ENCODE measurements around the gene HP. TPM values are rescaled to one million over a fixed set of nuclear protein-coding genes. Genes with fewer than 3 reads are reported as not detected.
"Not testable (repeated sequence)": the region's sequence is repeated elsewhere in the genome, so short reads cannot be mapped to it uniquely, and the experiment has no call there.

HP gene
- total RNA-seq, 1 experiment from 2014 or later, result 18.1 TPM

DNA sequence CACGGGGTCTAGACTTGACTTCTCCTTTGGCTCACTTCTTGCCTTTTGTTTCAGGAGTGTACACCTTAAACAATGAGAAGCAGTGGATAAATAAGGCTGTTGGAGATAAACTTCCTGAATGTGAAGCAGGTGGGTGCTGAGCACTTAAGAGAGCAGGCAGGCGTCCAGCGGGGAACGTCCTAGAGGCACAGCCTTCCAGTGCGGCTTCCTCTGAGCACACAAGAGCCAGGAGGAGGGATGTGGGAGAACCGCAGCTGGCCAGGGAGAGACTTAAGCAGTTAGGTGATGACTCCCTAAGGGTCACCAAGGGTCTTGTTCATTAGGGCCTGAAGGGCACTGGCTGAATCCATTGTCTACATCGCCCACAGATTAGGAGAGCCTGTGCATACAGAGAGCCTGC lies 4.8 kb downstream of the HP start:
- peaks cover 12% of the 10 kb centered on the region for H3K27me3 ChIP-seq (ENCODE audit: insufficient read depth, low read length)
- intact Hi-C loops (cut with micrococcal nuclease); H4K20me1 ChIP-seq (ENCODE audit: insufficient read depth); H3K9me3 ChIP-seq (ENCODE audit: control insufficient read depth in 1 of 2, insufficient read depth in 1 of 2, low read depth in 1 of 2, low read length in 2 of 2); POLR2A ChIA-PET; BruUV-seq (replicated peaks); ATAC-seq; RAD21 ChIA-PET (ENCODE audit: low non-redundant PET in 1 of 2, low total read pairs in 2 of 2, uncharacterized antibody in 2 of 2, unreplicated experiment in 2 of 2); H3K9me2 ChIP-seq (ENCODE audit: insufficient read depth); H3K4me3 ChIP-seq (replicated peaks in 1 of 2; ENCODE audit: low read depth in 1 of 2, low read length in 2 of 2); DNase-seq (ENCODE audit: low read depth, low spot score); H3K36me3 ChIP-seq (ENCODE audit: control insufficient read depth in 1 of 2, insufficient read depth in 2 of 2, low read length in 2 of 2); H3K79me2 ChIP-seq (ENCODE audit: insufficient read depth, low read length); H2AFZ ChIP-seq (ENCODE audit: low read depth, low read length, poor library complexity, severe bottlenecking); H3K9ac ChIP-seq (ENCODE audit: low read length); H3K27ac ChIP-seq (ENCODE audit: low read depth, low read length); CTCF ChIA-PET; H3K4me2 ChIP-seq (ENCODE audit: low read length); H3K4me1 ChIP-seq (ENCODE audit: control insufficient read depth in 1 of 2, insufficient read depth in 2 of 2, low read length in 2 of 2): not testable (repeated sequence)

DNA sequence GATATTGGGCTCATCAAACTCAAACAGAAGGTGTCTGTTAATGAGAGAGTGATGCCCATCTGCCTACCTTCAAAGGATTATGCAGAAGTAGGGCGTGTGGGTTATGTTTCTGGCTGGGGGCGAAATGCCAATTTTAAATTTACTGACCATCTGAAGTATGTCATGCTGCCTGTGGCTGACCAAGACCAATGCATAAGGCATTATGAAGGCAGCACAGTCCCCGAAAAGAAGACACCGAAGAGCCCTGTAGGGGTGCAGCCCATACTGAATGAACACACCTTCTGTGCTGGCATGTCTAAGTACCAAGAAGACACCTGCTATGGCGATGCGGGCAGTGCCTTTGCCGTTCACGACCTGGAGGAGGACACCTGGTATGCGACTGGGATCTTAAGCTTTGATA lies 6.1 kb downstream of the HP start:
- Histone ChIP-seq H3K4me1 (ENCODE audit: control insufficient read depth in 1 of 2, insufficient read depth in 2 of 2, low read length in 2 of 2) (no peaks in the 10 kb centered on the region), H3K9me2 (ENCODE audit: insufficient read depth) (no peaks in the 10 kb centered on the region), H3K9ac (ENCODE audit: low read length) (no peak overlapping the region), H3K36me3 (ENCODE audit: control insufficient read depth in 1 of 2, insufficient read depth in 2 of 2, low read length in 2 of 2) (no peaks in the 10 kb centered on the region), H3K27ac (ENCODE audit: low read depth, low read length) (no peak overlapping the region), H3K79me2 (ENCODE audit: insufficient read depth, low read length) (no peaks in the 10 kb centered on the region), H4K20me1 (ENCODE audit: insufficient read depth) (no peaks in the 10 kb centered on the region), H3K9me3 (ENCODE audit: control insufficient read depth in 1 of 2, insufficient read depth in 1 of 2, low read depth in 1 of 2, low read length in 2 of 2) (no peaks in the 10 kb centered on the region), H2AFZ (ENCODE audit: low read depth, low read length, poor library complexity, severe bottlenecking) (no peak overlapping the region), H3K4me3 (replicated peaks in 1 of 2; ENCODE audit: low read depth in 1 of 2, low read length in 2 of 2) (no peak overlapping the region), H3K27me3 (ENCODE audit: insufficient read depth, low read length) (peaks cover 13% of the 10 kb centered on the region), H3K4me2 (ENCODE audit: low read length) (no peak overlapping the region)
- no peak for TF ChIP-seq EZH2 (IDR thresholded peaks at IDR 0.05)
- DNase-seq (ENCODE audit: low read depth, low spot score) (no peak), ATAC-seq (no peak)
- BruUV-seq (replicated peaks), result no TSS peak
- ChIA-PET RAD21 (ENCODE audit: low non-redundant PET in 1 of 2, low total read pairs in 2 of 2, uncharacterized antibody in 2 of 2, unreplicated experiment in 2 of 2) (no interaction called here), POLR2A (no interaction called here), CTCF (no interaction called here)
- intact Hi-C loops (cut with micrococcal nuclease), result no loop called here

DNA sequence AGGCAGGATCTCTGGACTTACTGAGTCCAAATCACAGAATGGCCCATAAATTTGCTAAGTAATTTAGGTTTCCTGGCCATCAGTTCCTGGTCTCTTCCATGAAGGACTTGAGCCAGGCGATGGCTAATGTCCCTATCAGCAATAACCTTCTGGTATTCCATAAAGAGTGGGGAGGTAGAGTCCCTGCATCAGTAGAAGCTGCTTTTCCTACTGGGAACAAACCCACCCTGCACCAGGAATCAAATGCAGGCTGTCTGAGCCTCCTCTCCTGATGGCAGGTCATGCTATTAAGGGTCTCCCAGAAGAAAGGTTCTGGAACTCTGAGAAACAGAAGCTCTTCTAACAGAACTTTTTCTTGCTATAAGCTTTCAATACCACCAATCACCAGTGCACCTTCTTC lies 7.3 kb downstream of the HP start:
- no peak for ATAC-seq
- POLR2A ChIA-PET, result no interaction called here
- TF ChIP-seq EZH2 (IDR thresholded peaks at IDR 0.05) (no peak), ZNF274 (IDR thresholded peaks at IDR 0.05; ENCODE audit: low read depth, low read length) (no peak), EZH2phosphoT487 (IDR thresholded peaks at IDR 0.05; ENCODE audit: borderline replicate concordance) (no peak), SP1 (IDR thresholded peaks at IDR 0.05; ENCODE audit: low read depth) (no peak), CEBPB (IDR thresholded peaks at IDR 0.05; ENCODE audit: low read depth) (no peak), RAD21 (IDR thresholded peaks at IDR 0.05; ENCODE audit: low read depth) (no peak), TCF7L2 (IDR thresholded peaks at IDR 0.05; ENCODE audit: borderline replicate concordance, extremely low read depth, insufficient read depth, insufficient read length) (no peak), SRF (IDR thresholded peaks at IDR 0.05; ENCODE audit: low read depth) (no peak), POLR2AphosphoS5 (IDR thresholded peaks at IDR 0.05; ENCODE audit: low read depth, low read length) (no peak)
- TF ChIP-seq, protein P1, sequence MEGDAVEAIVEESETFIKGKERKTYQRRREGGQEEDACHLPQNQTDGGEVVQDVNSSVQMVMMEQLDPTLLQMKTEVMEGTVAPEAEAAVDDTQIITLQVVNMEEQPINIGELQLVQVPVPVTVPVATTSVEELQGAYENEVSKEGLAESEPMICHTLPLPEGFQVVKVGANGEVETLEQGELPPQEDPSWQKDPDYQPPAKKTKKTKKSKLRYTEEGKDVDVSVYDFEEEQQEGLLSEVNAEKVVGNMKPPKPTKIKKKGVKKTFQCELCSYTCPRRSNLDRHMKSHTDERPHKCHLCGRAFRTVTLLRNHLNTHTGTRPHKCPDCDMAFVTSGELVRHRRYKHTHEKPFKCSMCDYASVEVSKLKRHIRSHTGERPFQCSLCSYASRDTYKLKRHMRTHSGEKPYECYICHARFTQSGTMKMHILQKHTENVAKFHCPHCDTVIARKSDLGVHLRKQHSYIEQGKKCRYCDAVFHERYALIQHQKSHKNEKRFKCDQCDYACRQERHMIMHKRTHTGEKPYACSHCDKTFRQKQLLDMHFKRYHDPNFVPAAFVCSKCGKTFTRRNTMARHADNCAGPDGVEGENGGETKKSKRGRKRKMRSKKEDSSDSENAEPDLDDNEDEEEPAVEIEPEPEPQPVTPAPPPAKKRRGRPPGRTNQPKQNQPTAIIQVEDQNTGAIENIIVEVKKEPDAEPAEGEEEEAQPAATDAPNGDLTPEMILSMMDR (IDR thresholded peaks at IDR 0.05 in 2 of 3, conservative IDR thresholded peaks at IDR 0.05 in 1 of 3; ENCODE audit: borderline replicate concordance in 1 of 3, insufficient read depth in 1 of 3, low read depth in 2 of 3, low read length in 2 of 3), result no peak
- TF ChIP-seq, protein P2, sequence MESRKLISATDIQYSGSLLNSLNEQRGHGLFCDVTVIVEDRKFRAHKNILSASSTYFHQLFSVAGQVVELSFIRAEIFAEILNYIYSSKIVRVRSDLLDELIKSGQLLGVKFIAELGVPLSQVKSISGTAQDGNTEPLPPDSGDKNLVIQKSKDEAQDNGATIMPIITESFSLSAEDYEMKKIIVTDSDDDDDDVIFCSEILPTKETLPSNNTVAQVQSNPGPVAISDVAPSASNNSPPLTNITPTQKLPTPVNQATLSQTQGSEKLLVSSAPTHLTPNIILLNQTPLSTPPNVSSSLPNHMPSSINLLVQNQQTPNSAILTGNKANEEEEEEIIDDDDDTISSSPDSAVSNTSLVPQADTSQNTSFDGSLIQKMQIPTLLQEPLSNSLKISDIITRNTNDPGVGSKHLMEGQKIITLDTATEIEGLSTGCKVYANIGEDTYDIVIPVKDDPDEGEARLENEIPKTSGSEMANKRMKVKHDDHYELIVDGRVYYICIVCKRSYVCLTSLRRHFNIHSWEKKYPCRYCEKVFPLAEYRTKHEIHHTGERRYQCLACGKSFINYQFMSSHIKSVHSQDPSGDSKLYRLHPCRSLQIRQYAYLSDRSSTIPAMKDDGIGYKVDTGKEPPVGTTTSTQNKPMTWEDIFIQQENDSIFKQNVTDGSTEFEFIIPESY (IDR thresholded peaks at IDR 0.05; ENCODE audit: extremely low read depth, insufficient replicate concordance, low read length), result no peak

More for the DNA sequence above, 7.3 kb downstream of the HP start:
- Histone ChIP-seq H3K4me2 (ENCODE audit: low read length) (no peak overlapping the region), H3K4me3 (replicated peaks in 1 of 2; ENCODE audit: low read depth in 1 of 2, low read length in 2 of 2) (no peak overlapping the region), H4K20me1 (ENCODE audit: insufficient read depth) (no peaks in the 10 kb centered on the region), H3K9ac (ENCODE audit: low read length) (no peak overlapping the region), H3K36me3 (ENCODE audit: control insufficient read depth in 1 of 2, insufficient read depth in 2 of 2, low read length in 2 of 2) (no peaks in the 10 kb centered on the region), H2AFZ (ENCODE audit: low read depth, low read length, poor library complexity, severe bottlenecking) (no peak overlapping the region), H3K27me3 (ENCODE audit: insufficient read depth, low read length) (peaks cover 21% of the 10 kb centered on the region), H3K27ac (ENCODE audit: low read depth, low read length) (no peak overlapping the region), H3K9me3 (ENCODE audit: control insufficient read depth in 1 of 2, insufficient read depth in 1 of 2, low read depth in 1 of 2, low read length in 2 of 2) (no peaks in the 10 kb centered on the region), H3K79me2 (ENCODE audit: insufficient read depth, low read length) (no peaks in the 10 kb centered on the region), H3K9me2 (ENCODE audit: insufficient read depth) (no peaks in the 10 kb centered on the region), H3K4me1 (ENCODE audit: control insufficient read depth in 1 of 2, insufficient read depth in 2 of 2, low read length in 2 of 2) (no peaks in the 10 kb centered on the region)
- no peak for DNase-seq (ENCODE audit: low read depth, low spot score)
- intact Hi-C loops (cut with micrococcal nuclease), result no loop called here
- CTCF ChIA-PET, result no interaction called here
- no TSS peak for BruUV-seq (replicated peaks)
- RAD21 ChIA-PET (ENCODE audit: low non-redundant PET in 1 of 2, low total read pairs in 2 of 2, uncharacterized antibody in 2 of 2, unreplicated experiment in 2 of 2), result no interaction called here
